HL-60/S4 treated with phorbol 12-myristate 13-acetate at 8.2 ng/mL for 4 days and 3 days (cell line): ENCODE data around the gene MMP27.
"Not testable (repeated sequence)": the region's sequence is repeated elsewhere in the genome, so short reads cannot be mapped to it uniquely, and the experiment has no call there.

Source experiments
- in situ Hi-C: fragments of 300-500 bp; cut with MboI; formaldehyde crosslinking; loops from 2 replicates; pipeline ENCODE4 v1.15.0; 2022; ENCODE audit warnings: low sequenced_read_pairs

MMP27 gene, protein sequence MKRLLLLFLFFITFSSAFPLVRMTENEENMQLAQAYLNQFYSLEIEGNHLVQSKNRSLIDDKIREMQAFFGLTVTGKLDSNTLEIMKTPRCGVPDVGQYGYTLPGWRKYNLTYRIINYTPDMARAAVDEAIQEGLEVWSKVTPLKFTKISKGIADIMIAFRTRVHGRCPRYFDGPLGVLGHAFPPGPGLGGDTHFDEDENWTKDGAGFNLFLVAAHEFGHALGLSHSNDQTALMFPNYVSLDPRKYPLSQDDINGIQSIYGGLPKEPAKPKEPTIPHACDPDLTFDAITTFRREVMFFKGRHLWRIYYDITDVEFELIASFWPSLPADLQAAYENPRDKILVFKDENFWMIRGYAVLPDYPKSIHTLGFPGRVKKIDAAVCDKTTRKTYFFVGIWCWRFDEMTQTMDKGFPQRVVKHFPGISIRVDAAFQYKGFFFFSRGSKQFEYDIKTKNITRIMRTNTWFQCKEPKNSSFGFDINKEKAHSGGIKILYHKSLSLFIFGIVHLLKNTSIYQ

DNA sequence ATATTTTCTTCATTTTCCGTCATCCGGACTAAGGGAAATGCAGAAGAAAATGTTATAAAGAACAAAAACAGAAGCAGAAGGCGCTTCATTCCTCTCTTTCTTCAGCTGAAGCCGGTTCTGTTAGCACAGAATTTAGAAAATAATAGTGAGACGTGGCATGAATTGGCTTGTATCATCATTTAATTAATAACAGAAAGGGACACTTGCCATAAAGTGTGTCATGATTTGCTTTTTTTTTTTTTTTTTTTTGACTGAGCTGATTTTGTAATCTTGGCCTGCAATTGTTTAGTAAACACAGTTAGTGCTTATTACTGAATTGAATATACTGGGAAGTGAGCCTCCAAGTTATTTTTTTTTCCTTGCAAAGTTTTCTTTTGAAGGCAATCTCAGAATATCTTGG is at the start of gene MMP27:
Gene MMP27, minus strand, starts transcription at position 144 of the 400 bp plus-strand sequence. Its CDS starts 55 bp downstream, at position 89.
- in situ Hi-C loops = no loop called here

DNA sequence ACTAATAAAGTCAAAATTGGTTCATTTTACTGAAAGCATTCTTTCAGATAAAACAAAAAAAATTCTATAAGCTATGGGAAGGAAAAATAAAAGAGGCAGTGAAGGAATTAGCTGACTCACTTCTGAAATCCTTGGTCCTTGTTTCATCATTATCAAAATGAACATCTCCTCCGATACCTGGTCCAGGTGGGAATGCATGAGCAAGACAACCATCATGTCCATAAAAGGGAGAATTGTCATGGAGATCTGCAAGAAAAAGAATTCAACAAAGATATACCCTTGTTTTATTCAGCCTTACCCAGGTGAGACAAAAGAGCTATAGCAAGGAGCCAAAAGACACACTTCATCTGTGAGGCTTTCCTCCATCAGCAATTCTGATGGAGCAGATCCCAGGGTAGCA is 47.7 kb upstream of the MMP27 start:
- in situ Hi-C loops = no loop called here

DNA sequence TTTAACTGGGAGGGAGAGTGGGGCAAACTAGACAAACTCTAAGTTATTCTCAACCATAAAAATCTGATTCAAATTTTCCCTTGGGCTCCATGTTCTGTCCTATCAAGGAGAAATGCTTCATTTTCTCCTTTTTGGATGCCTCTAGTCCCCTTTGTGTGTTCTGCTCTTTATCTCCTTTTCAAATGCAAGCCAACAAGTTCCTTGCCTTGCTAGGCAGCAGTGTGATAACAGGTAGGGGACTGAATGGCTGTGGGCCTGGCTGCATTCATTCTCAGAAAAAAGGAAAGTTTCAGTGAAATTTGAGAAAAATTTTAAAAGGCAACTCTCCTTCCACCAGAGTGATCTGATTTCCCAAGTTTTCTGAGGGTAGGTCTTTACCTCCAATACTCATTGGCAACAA is 46.1 kb upstream of the MMP27 start:
- in situ Hi-C loops = no loop called here

DNA sequence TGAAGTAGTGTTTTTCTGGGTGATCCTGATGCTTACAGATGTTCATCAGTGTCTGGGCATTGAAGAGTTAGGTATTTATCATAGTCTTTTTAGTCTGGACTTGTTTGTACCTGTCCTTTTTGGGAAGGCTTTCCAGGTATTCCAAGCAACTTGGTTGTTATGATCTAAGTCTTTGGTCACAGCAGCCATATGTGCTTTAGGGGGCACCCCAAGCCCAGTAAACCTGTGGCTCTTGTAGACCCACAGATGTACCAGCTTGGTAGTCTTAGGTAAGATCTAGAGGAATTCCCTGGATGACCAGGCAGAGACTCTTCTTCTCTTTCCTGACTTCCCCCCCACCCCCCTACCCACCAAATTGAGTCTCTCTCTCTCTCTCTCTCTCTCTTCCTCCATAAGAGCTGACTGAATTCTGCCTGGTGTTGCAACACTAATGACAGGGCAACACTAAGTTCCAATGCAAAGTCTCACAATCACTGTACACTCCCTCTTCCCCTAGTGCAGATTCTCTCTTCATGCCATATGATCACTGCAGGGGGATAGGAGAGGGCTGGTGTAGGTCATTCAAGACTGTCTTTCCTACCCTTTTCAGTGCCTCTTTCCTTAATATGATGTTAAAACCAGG is 43.6 kb upstream of the MMP27 start:
- in situ Hi-C loops = no loop called here

DNA sequence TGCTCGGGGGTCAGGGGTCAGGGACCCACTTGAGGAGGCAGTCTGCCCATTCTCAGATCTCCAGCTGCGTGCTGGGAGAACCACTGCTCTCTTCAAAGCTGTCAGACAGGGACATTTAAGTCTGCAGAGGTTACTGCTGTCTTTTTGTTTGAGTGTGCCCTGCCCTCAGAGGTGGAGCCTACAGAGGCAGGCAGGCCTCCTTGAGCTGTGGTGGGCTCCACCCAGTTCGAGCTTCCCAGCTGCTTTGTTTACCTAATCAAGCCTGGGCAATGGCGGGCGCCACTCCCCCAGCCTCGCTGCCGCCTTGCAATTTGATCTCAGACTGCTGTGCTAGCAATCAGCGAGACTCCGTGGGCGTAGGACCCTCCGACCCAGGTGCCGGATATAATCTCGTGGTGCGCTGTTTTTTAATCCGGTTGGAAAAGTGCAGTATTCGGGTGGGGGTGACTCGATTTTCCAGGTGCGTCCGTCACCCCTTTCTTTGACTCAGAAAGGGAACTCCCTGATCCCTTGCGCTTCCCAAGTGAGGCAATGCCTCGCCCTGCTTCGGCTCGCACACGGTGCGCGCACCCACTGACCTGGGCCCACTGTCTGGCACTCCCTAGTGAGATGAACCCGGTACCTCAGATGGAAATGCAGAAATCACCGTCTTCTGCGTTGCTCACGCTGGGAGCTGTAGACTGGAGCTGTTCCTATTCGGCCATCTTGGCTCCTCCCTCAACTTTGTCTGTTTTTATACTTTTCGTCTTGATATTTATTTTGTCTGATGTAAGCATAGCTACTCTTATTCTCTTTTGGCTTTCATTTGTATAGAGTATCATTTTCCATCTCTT is 41.4 kb upstream of the MMP27 start:
- in situ Hi-C loops = not testable (repeated sequence)

DNA sequence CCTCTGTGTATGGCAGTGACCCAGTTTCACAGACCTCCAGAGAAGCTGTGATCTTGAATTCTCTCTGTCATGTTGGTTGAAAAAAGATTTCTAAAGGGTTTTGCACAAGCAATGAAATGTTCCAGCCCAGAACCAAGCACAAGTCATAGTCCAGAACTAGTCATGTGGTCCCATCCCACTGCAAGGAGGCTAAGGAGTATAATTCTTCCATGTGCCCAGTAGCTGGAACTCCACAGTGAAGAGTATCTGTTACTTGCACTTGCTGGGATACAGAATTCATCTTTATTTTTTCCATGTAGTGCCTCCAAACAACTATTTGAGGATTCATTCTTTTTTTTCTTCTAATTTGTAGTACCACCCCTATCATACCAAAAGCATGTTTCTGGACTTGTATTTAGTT is 29.1 kb upstream of the MMP27 start:
- in situ Hi-C loops = no loop called here

DNA sequence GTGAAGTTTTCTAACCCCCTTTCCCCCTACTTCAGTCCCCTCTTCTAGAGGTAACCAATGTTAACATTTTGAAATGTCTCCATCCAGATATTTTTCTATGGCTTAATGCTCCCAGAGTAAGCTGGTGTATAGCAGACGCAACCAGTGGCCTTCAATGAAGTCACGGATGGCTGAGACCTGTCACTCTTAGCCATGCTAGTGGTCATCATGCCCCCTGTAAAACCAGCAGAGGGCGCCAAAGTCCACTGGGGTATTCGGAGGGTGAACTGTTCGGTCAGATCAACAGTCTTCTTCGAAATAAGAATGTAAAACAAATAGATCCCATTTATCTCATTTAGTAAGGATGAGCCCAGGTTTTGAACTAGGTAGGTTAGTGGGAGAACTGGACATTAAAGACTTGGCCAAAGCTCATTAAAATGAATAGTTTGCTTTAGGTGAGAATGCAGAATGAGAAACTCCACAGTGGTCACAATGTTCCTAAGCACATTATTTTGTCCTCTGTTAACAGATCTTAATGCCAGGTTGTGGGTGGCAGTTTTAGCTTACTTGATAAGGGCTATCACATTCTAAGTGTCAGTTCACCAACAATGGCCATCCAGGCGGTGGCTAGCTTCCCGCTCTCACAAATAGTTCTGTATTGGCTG is 27.8 kb upstream of the MMP27 start:
- in situ Hi-C loops = no loop called here

DNA sequence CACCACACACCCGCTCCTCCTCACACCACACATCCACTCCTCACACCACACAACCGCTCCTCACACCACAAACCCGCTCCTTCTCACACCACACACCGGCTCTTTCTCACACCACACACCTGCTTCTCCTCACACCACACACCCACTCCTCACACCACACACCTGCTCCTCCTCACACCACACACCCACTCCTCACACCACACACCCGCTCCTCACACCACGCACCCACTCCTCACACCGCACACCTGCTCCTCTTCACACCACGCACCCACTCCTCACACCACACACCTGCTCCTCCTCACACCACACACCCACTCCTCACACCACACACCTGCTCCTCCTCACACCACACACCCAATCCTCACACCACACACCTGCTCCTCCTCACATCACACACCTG is 25.4 kb upstream of the MMP27 start:
- in situ Hi-C loops = not testable (repeated sequence)

DNA sequence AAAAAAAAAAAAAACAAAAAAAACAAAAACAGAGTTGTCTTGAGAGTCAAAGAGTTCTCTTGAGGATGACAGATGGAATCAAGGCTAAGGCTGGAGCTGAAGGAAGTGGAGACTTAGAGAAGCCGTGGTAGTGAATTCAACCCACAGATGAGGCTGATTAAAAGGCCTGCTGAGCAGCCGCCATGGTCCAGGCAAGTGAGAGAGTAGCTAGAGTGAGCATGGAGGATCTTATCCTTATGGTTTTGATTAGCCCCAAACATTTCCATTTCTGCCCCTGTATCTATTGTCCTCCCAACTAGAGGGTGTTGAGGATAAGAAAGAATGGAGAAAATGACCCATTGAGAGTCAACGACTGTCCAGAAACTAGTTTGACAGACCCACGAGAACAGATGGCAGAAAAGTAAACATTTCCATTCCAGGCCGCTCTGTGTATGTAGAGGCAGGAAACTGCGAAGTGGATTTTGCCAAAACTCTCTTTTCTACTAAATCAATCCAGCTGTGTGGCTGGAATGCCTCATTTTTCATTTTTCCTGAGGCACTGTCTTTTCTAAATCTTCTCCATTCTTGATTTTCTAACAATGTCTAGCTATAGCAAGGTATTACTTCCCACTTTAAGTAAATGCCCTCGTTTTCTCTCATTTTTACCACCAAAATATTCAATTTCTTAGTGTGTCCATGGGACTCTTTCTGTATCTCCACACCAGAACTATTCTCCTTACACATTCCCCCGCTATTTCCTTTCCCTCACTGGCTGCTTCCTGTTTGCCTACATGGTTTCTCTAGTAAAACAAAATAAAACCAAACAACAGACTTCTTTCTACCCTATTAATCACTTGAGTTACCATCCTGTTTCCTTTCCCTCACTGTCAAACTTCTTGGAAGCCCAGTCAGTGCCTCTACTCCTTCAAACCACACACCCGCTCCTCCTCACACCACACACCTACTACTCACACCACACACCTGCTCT is 24.6 kb upstream of the MMP27 start:
- in situ Hi-C loops = no loop called here

DNA sequence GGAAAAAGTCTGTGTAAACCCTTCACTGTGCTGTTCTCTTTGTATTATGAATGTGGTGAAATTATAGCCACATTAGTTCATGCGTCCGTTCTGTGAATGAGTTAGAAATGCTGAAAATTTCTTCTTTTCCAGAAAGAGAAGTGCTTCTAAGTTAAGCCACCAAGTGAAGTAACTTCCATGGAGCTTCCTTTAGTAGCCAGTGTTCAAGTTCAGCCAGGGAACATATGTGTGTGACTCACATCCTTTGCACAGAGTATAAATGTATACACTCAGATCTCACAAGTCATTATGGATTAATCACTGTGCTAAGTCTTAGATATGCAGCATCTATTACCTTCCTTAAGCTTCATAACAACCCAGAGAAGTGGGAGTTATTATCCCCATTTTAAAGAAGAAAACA is 22.3 kb upstream of the MMP27 start:
- in situ Hi-C loops = no loop called here

DNA sequence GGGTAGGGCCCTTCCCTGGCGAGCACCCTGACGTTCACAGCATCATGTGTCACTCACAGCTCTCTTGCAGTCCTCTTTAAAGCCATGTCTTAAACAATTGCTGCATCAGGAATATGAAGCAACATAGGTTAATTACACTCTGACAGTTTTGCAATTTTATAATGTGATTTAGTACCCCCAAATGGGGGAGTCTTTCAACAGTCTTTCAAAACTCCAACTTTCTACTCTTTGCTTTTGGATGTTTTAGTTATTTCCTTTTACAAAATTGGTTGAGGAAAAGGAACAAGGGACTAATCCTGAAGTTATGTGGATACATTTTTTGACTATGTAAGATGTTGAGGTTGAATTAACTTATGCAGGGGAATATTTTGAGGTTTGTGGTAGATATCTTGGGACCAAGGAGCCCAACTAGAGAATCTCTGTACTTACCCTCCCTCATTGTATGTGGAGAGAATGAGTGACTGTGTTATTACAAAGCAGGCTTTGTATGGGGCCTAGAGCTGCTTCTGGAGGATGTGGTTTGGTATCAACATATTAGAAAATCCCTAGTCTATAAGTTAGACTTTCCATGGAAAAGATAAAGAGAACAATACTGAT is 19.4 kb upstream of the MMP27 start, which contains the start of gene MMP8:
Gene MMP8, minus strand, starts transcription at position 51 of the 597 bp plus-strand sequence. CDS start 99 bp downstream, outside the sequence.
- in situ Hi-C loops = no loop called here

DNA sequence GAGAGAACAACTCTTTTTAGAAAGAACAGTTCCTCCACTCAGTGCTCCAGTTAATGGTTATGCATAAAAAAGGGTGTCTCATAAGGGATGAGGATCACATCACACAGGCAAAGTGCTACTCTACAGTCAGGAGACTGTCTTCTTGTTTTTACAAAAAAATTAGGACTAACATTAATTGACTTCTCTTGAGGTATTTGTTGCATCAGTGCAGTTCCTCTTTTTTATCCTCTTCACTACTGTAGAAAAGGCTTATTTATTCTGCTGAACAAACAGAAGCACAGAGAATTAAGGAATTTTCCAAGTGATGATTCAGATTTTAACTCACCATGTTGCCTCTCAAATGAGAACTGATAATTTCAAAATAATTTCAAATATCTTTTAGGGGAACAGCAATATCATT is 17.3 kb upstream of the MMP27 start:
- in situ Hi-C loops = no loop called here

DNA sequence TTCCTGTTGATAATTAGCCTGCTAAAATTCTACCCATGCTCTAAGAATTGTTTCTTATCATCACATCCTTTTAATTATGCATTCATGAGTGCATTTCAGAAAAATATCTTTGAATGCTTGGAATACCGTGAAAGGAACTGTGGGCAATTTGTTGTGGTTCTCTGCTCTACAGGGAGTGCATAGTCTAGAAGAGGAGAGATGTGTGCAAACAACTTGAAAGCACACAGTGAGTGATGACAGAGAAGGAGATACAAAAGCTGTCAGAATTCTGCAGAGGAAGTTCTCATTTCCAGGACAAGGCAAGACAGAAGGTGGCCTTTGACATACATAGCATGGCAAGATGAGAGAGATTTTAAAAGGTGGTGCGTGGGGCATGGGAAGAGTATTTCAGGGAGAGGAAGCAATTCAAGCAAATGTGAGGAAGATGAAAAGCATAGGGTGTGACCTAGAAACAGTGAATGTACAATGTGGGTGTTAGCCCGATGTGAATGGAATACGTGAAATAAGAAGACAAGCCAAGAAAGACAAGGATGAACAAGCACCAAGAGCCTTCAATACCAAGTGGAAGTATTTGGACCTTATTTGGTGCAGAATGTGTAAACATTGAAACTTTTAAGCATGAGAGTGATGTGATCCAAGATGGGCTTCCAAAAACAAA is 14.2 kb upstream of the MMP27 start:
- in situ Hi-C loops = no loop called here

DNA sequence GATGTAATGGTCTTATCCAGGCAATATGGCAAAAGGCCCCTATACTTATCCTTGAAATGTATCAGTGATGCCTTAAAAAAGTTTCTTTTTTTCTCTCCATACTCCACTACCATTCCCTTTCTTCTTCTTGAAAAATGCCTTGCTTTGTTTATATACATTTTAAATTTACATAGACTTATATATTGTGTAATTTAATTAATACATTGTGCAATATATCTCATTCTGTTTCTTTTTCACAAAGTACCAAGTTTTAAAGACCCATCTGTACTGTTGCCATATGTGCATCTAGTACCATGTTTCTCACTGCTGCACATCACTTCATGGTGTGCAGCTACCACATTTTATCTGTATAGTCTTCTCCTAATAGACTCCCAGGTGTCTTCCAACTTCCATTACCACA is 11.7 kb upstream of the MMP27 start:
- in situ Hi-C loops = no loop called here

DNA sequence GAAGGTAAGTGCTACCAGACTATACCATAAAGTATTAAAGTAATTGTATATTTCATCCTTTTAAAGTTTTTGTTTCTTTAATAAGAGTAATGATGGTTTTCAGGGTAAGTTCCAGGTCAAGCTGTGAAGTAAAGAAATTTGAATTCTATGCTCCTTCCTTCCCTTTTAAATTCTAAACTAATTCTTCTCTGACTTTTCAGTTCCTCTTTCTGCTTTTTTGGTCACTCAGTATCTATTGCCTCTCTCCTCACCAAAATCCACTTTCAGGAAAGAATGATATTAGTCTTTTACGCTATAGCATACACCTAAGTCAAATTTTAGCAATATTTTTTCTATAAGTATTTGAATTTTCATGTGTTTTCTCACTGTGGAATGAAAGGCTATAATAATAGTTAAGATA is 11.0 kb upstream of the MMP27 start:
- in situ Hi-C loops = no loop called here

DNA sequence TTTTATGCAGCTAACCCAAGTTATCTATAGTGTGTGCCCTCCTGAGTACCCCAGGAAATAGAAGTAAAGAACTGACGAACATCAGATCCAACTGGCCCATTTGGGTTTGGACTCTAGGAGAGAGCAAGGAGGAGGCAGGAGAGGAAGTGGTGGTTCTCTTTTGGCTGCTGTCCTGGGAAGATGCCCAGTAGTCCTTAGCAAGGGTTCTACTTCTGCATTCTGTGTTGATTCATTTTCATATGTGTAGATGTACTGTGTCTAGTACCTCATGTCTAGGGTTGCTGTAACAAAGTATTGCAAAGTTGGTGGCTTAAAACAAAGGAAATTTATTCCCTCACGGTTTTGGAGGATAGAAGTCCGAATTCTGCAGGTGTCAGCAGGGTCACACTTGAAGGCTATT is 6.6 kb upstream of the MMP27 start:
- in situ Hi-C loops = no loop called here

DNA sequence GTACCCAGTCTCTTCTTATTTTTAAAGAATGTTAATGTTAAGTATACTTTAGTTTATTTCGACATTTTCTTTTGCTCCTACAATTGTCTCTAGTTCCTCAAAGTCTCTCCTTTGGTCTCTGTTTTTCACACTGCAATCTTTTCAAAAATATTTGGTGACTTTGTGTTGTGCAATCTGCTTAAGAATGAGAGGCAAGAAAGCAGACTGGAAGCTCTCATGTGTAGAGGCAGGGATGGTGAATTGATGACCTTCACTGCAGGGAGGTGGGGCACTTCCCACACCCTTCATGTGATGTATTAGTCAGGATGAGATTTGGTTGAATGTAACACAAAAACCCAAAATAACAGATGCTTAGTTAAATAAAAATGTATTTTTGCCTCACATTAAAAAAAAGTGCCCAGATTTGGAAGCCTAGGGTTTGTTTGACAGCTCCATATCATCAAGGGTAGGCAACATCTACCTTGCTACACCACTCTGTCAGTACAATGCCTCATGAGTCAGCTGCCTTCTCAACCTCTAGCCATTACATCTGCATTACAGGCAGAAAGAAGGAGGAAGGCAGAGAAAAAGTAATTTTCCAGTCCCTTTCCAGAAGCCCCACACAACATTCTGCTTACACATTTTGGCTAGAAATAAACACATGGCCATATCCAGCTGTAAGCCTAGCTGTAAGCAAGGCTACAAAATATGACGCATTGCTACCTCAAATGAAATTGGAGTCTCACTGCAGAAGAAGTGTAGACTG is 3.8 kb upstream of the MMP27 start:
- in situ Hi-C loops = no loop called here

DNA sequence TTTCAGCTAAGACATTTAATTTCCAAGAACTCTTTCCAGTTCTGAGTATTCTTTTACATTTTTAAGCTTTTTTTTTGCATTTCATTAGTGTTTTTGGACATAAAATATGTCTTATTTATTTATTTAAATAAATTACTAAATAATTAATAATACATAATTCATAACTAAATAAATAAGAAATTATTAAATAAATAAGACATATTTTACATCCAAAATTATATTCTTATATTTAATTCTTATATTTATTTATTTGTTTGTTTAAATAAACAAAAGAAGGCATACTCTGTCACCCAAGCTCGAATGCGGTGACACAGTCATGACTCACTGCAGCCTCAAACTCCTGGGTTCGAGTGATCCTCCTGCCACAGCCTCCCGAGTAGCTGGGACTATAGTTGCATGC is 3.1 kb upstream of the MMP27 start:
- in situ Hi-C loops = no loop called here
